ENCODE results near the gene ZFP2.

DNA sequence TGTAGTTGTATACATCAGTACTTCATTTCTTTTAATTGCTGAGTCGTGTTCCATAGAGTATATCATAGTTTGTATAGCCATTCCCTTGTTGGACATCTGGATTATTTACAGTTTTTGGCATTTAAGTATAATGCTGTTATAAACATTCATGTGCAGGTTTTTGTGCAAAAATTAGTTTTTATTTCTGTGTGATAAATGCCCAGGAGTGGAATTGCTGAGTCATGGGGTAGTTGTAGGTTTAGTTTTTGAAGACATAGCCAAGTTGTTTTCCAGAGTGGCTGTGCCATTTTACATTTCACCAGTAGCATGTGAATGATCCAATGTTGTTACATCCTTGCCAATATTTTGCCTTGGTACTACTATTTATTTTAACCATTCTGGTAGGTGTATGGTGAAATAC lies 23.4 kb upstream of the ZFP2 start:
- TF ChIP-seq, protein P1, sequence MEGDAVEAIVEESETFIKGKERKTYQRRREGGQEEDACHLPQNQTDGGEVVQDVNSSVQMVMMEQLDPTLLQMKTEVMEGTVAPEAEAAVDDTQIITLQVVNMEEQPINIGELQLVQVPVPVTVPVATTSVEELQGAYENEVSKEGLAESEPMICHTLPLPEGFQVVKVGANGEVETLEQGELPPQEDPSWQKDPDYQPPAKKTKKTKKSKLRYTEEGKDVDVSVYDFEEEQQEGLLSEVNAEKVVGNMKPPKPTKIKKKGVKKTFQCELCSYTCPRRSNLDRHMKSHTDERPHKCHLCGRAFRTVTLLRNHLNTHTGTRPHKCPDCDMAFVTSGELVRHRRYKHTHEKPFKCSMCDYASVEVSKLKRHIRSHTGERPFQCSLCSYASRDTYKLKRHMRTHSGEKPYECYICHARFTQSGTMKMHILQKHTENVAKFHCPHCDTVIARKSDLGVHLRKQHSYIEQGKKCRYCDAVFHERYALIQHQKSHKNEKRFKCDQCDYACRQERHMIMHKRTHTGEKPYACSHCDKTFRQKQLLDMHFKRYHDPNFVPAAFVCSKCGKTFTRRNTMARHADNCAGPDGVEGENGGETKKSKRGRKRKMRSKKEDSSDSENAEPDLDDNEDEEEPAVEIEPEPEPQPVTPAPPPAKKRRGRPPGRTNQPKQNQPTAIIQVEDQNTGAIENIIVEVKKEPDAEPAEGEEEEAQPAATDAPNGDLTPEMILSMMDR (IDR thresholded peaks at IDR 0.05), result no peak
- TF ChIP-seq POLR2A (IDR thresholded peaks at IDR 0.05), result no peak

Data from thyroid gland (tissue), 4 donors.